Colonic mucosa (tissue), 4 donors: ENCODE data around the gene DYNLT4. TPM values are rescaled to one million over a fixed set of nuclear protein-coding genes. Genes with fewer than 3 reads are reported as not detected.
"Not testable (repeated sequence)": the region's sequence is repeated elsewhere in the genome, so short reads cannot be mapped to it uniquely, and the experiment has no call there.

ENCODE experiments used
- DNase-seq: peaks from one replicate; pipeline ENCODE4 v3.0.0-alpha.2; 2020
- H3K27ac ChIP-seq: fragments of 200-600 bp; one replicate; pipeline ENCODE4 v1.8.0; 2021
- H3K27me3 ChIP-seq: fragments of 200-600 bp; one replicate; pipeline ENCODE4 v1.8.0; 2021
- H3K36me3 ChIP-seq: fragments of 200-600 bp; one replicate; pipeline ENCODE4 v1.8.0; 2021
- H3K4me1 ChIP-seq: fragments of 200-600 bp; one replicate; pipeline ENCODE4 v1.8.0; 2021; ENCODE audit warnings: mild to moderate bottlenecking
- H3K4me3 ChIP-seq: fragments of 200-600 bp; one replicate; pipeline ENCODE4 v1.8.0; 2021
- H3K9ac ChIP-seq, 2 donors: one replicate each; pipeline ENCODE4 v1.7.0; 2013; ENCODE audit warnings: control low read depth in 2 of 2, low read depth in 2 of 2, low read length in 2 of 2
- H3K9me3 ChIP-seq: fragments of 200-600 bp; one replicate; pipeline ENCODE4 v1.8.0; 2021
- CTCF ChIP-seq: fragments of 200-600 bp; IDR thresholded peaks from one replicate; pipeline ENCODE4 v1.8.0; 2022; ENCODE audit warnings: antibody characterized with exemption, mild to moderate bottlenecking
- intact Hi-C: fragments of 100-400 bp; cut with DNase I; formaldehyde crosslinking; loops from one replicate; pipeline ENCODE4 v1.14.1; 2022
- total RNA-seq, 2 donors: library from RNA; stranded (reverse); fragmentation: NEBNext Ultra II Directional in 1 of 2; extraction: Animal tissue kit (Norgen Biotek cat#: 25700) in 1 of 2; gene quantifications; one replicate each; pipeline ENCODE4 v1.2.1, GENCODE V29; 2021
- donor health status: healthy.
- donor health status: DM: no; HTN: no; CAD: no.
- donor health status: DM: no; HTN: no; CAD: no.

Gene DYNLT4
- total RNA-seq, 2 donors from 2014 or later = 0.35 to 0.56 TPM

DNA sequence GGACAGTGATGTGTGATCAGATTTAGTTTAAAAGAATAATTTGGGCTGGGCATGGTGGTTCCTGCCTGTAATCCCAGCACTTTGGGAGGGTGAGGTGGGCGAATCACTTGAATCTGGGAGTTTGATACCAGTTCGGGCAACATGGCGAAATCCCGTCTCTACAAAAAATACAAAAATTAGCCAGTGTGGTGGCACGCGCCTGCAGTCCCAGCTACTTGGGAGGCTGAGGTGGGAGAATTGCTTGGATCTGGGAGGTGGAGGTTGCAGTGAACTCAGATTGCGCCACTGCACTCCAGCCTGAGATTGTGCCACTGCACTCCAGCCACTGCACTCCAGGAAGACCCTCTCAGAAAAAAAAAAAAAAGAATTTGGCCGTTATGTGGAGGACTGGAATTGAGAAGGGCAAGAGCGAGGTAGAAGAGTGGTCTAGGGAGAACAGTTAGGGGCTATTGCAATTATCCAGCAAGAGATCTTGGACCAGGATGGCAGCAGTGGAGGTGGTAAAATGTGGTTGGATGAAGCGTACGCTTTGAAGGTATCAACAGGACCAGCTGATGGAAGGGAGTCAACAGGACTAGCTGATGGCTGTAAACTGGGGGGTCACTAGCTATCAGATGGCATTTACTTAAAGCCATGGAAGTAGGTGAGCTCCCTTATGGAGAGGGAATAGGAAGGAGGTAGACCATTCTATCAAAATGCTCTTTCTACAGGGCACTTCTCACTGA is 10.8 kb upstream of the DYNLT4 start:
- Histone ChIP-seq H3K9me3 (no peaks in the 10 kb centered on the region), H3K27me3 (no peaks in the 10 kb centered on the region), H3K4me3 (no peak overlapping the region), H3K9ac (no peak overlapping the region), H3K27ac (no peak overlapping the region), H3K4me1 (no peaks in the 10 kb centered on the region), H3K36me3 (no peaks in the 10 kb centered on the region)
- TF ChIP-seq CTCF = no peak
- no peak for DNase-seq
- intact Hi-C loops = no loop called here

- H3K4me3 ChIP-seq = no peak overlapping the region
- no peak for TF ChIP-seq CTCF
- no peaks in the 10 kb centered on the region for H3K36me3 ChIP-seq
- intact Hi-C loops = no loop called here
- H3K9ac ChIP-seq = no peak overlapping the region
- DNase-seq = no peak
- H3K9me3 ChIP-seq = no peaks in the 10 kb centered on the region
- no peak overlapping the region for H3K27ac ChIP-seq
- H3K27me3 ChIP-seq = no peaks in the 10 kb centered on the region
- no peaks in the 10 kb centered on the region for H3K4me1 ChIP-seq
Measured at GRCh38 chr1:44817307-44817706, 10.2 kb upstream of the DYNLT4 start.

GRCh38 chr1:44815926-44816325 is 8.8 kb upstream of the DYNLT4 start:
- H3K36me3 ChIP-seq, DNase-seq, H3K9me3 ChIP-seq, intact Hi-C loops, H3K4me3 ChIP-seq, H3K27ac ChIP-seq, H3K4me1 ChIP-seq, H3K27me3 ChIP-seq, H3K9ac ChIP-seq: not testable (repeated sequence)

DNA sequence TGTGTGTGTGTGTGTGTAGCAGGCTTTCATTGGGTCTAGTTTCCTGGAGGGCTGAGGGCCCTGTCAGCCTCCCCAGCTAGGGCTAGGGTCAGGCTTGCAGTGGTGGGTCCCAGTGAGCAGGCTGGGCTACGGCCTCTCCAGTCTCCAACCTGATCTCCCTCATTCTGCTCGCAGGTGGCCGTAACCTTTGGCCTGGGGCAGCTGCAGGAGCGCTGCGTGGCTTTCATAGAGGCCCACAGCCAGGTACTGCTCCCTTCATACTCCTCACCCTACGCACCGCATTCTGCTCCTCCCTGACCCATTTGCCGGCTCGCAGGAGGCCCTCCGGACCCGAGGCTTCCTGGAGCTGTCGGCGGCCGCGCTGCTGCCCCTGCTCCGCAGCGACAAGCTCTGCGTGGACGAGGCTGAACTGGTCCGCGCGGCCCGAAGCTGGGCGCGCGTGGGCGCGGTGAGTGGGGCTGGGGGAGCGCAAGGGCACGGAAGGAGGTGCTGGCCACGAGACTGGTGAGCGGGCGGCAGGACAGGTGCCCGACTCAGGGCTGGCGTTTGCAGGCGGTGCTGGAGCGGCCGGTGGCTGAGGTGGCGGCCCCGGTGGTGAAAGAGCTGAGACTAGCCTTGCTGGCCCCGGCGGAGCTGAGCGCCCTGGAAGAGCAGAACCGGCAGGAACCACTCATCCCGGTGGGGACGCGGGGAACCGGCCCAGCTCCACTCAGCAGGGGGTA is 5.8 kb upstream of the DYNLT4 start:
- H3K9me3 ChIP-seq = no peaks in the 10 kb centered on the region
- peaks cover 21% of the 10 kb centered on the region for H3K4me1 ChIP-seq
- peak overlapping the region; percentile 67 for H3K27ac ChIP-seq
- no peaks in the 10 kb centered on the region for H3K36me3 ChIP-seq
- peak overlapping the region; percentile 44 for H3K4me3 ChIP-seq
- intact Hi-C loops = no loop called here
- TF ChIP-seq CTCF = no peak
- peak overlapping the region; percentile 59 to 79 for H3K9ac ChIP-seq
- DNase-seq = no peak
- no peaks in the 10 kb centered on the region for H3K27me3 ChIP-seq

DNA sequence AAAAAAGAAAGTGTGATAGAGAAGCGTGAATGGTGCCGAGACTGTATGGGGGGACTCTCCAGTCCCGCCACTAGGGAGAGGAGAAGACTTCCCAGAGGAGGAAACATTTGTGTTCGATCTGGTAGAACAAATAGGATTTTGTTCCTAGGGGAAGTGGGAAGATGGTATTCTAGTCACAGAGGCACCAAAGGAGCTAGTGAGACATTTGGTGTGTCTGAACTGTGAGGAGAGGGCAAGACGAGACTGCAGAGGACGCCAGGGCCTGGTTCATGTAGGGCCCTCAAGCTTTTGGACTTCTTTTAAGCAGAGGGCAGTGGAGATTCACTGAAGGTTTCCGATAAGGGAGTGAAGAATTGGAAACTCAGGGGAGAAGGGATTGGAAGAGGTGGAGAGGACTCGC is 4.1 kb upstream of the DYNLT4 start:
- intact Hi-C loops = no loop called here
- Histone ChIP-seq H3K9me3 (no peaks in the 10 kb centered on the region), H3K4me3 (no peak overlapping the region), H3K27ac (no peak overlapping the region), H3K36me3 (peaks cover 2% of the 10 kb centered on the region), H3K4me1 (peaks cover 36% of the 10 kb centered on the region), H3K9ac (peak overlapping the region in 1 of 2 donors; percentile 8), H3K27me3 (no peaks in the 10 kb centered on the region)
- no peak for TF ChIP-seq CTCF
- no peak for DNase-seq

- H3K27me3 ChIP-seq, DNase-seq, H3K9me3 ChIP-seq, H3K36me3 ChIP-seq, H3K4me3 ChIP-seq, intact Hi-C loops: not testable (repeated sequence)
- Histone ChIP-seq H3K27ac (peak overlapping the region; percentile 94), H3K4me1 (peaks cover 36% of the 10 kb centered on the region), H3K9ac (peak overlapping the region in 1 of 2 donors; percentile 46)
Measured at GRCh38 chr1:44810762-44811105, 3.6 kb upstream of the DYNLT4 start.
